Ectodermal cell (in vitro differentiated cells): ENCODE measurements around the gene WDR12.

Source experiments
- H3K27ac ChIP-seq: 2 replicates; pipeline ENCODE4 v1.7.0; 2013; ENCODE audit warnings: mild to moderate bottlenecking, low read depth, low read length; ENCODE audit not compliant: insufficient read depth, poor library complexity, severe bottlenecking
- H3K27me3 ChIP-seq: 2 replicates; pipeline ENCODE4 v1.7.0; 2013; ENCODE audit warnings: mild to moderate bottlenecking, low read length; ENCODE audit not compliant: insufficient read depth, control insufficient read depth, poor library complexity, severe bottlenecking
- H3K36me3 ChIP-seq: one replicate; pipeline ENCODE4 v1.7.0; 2013; ENCODE audit warnings: low read length; ENCODE audit not compliant: control insufficient read depth, insufficient read depth
- H3K4me1 ChIP-seq: one replicate; pipeline ENCODE4 v1.7.0; 2013; ENCODE audit warnings: low read length; ENCODE audit not compliant: control insufficient read depth, insufficient read depth
- H3K4me3 ChIP-seq: 2 replicates; pipeline ENCODE4 v1.7.0; 2013; ENCODE audit warnings: low read depth, low read length, control low read depth; ENCODE audit not compliant: insufficient read depth
- H3K9me3 ChIP-seq: 2 replicates; pipeline ENCODE4 v1.7.0; 2013; ENCODE audit warnings: mild to moderate bottlenecking, low read length, moderate library complexity; ENCODE audit not compliant: control insufficient read depth
- WGBS, 2 experiments: methylation state at CpG; one replicate each; pipeline ENCODE4 v1.1.7; 2013; ENCODE audit warnings: missing lambda C conversion rate in 2 of 2; 5-methylcytosine and 5-hydroxymethylcytosine counted together

Gene WDR12

GRCh38 chr2:202848813-202849212 lies 62.7 kb downstream of the WDR12 start:
- Histone ChIP-seq H3K27ac (no peak overlapping the region), H3K4me3 (no peak overlapping the region), H3K27me3 (no peaks in the 10 kb centered on the region), H3K9me3 (no peaks in the 10 kb centered on the region), H3K36me3 (no peaks in the 10 kb centered on the region), H3K4me1 (no peaks in the 10 kb centered on the region)
- WGBS, 2 experiments, result 79 to 80% methylated on average over 8 of the region's 8 CpGs

GRCh38 chr2:202847693-202848524 lies 63.6 kb downstream of the WDR12 start:
- H3K36me3 ChIP-seq, result no peaks in the 10 kb centered on the region
- H3K27me3 ChIP-seq, result no peaks in the 10 kb centered on the region
- 90 to 92% methylated on average over 9 of the region's 9 CpGs for WGBS, 2 experiments
- no peaks in the 10 kb centered on the region for H3K4me1 ChIP-seq
- H3K4me3 ChIP-seq, result no peak overlapping the region
- H3K9me3 ChIP-seq, result no peaks in the 10 kb centered on the region
- no peak overlapping the region for H3K27ac ChIP-seq

- WGBS, 2 experiments, result 83 to 85% methylated on average over 1 of the region's 2 CpGs
- H3K36me3 ChIP-seq, result no peaks in the 10 kb centered on the region
Observed at GRCh38 chr2:202844656-202845055, 66.8 kb downstream of the WDR12 start.

GRCh38 chr2:202842690-202843089 lies 68.8 kb downstream of the WDR12 start:
- H3K36me3 ChIP-seq, result no peaks in the 10 kb centered on the region
- H3K4me1 ChIP-seq, result no peaks in the 10 kb centered on the region
- no peaks in the 10 kb centered on the region for H3K27me3 ChIP-seq
- H3K4me3 ChIP-seq, result no peak overlapping the region
- H3K9me3 ChIP-seq, result no peaks in the 10 kb centered on the region
- no peak overlapping the region for H3K27ac ChIP-seq

More at GRCh38 chr2:202844656-202845055, 66.8 kb downstream of the WDR12 start:
- Histone ChIP-seq H3K4me1 (no peaks in the 10 kb centered on the region), H3K27ac (no peak overlapping the region), H3K4me3 (no peak overlapping the region), H3K27me3 (no peaks in the 10 kb centered on the region), H3K9me3 (no peaks in the 10 kb centered on the region)

GRCh38 chr2:202841090-202841867 lies 70.2 kb downstream of the WDR12 start:
- Histone ChIP-seq H3K27ac (no peak overlapping the region), H3K4me3 (no peak overlapping the region), H3K4me1 (no peaks in the 10 kb centered on the region), H3K36me3 (no peaks in the 10 kb centered on the region), H3K27me3 (no peaks in the 10 kb centered on the region), H3K9me3 (no peaks in the 10 kb centered on the region)
- 95% methylated on average over 11 of the region's 11 CpGs for WGBS, 2 experiments

- no peaks in the 10 kb centered on the region for H3K9me3 ChIP-seq
- 60 to 63% methylated on average over 6 of the region's 6 CpGs for WGBS, 2 experiments
- H3K36me3 ChIP-seq, result no peaks in the 10 kb centered on the region
- no peaks in the 10 kb centered on the region for H3K27me3 ChIP-seq
- no peak overlapping the region for H3K27ac ChIP-seq
- H3K4me3 ChIP-seq, result no peak overlapping the region
- no peaks in the 10 kb centered on the region for H3K4me1 ChIP-seq
Observed at GRCh38 chr2:202831242-202832220, 79.9 kb downstream of the WDR12 start.

- H3K4me1 ChIP-seq, result no peaks in the 10 kb centered on the region
- H3K9me3 ChIP-seq, result no peaks in the 10 kb centered on the region
- no peaks in the 10 kb centered on the region for H3K36me3 ChIP-seq
- no peak overlapping the region for H3K27ac ChIP-seq
- H3K27me3 ChIP-seq, result no peaks in the 10 kb centered on the region
- 97 to 98% methylated on average over 1 of the region's 1 CpG for WGBS, 2 experiments
- H3K4me3 ChIP-seq, result no peak overlapping the region
Observed at GRCh38 chr2:202824901-202825300, 86.6 kb downstream of the WDR12 start.
